Heart right ventricle (tissue), 16 donors: ENCODE data around the gene VIL1. TPM values are rescaled to one million over a fixed set of nuclear protein-coding genes. Genes with fewer than 3 reads are reported as not detected.

ENCODE experiments used
- ATAC-seq, 8 donors: fragments of 200-7000 bp; cut with Tn5 transposase; one replicate each; pipeline ENCODE4 v1.9.1; 2020; ENCODE audit warnings: mild to moderate bottlenecking in 8 of 8, moderate library complexity in 8 of 8, moderate number of reproducible peaks in 1 of 8
- DNase-seq, 2 donors: peaks; one replicate each; pipeline ENCODE4 v3.0.0-alpha.2; 2020
- H3K27ac ChIP-seq, 10 donors: fragments of 200-600 bp; sonication (generic) in 2 of 10; one replicate each; pipeline versions ENCODE4 v1.5.0 to v1.8.0; 2020 to 2022; ENCODE audit warnings: mild to moderate bottlenecking in 3 of 10
- H3K27me3 ChIP-seq, 7 donors: fragments of 200-600 bp; one replicate each; pipeline ENCODE4 v1.8.0; 2021 to 2022; ENCODE audit warnings: mild to moderate bottlenecking in 2 of 7
- H3K36me3 ChIP-seq, 9 donors: fragments of 200-600 bp; sonication (generic) in 1 of 9; one replicate each; pipeline versions ENCODE4 v1.5.0 to v1.8.0; 2020 to 2022; ENCODE audit warnings: mild to moderate bottlenecking in 2 of 9
- H3K4me1 ChIP-seq, 9 donors: fragments of 200-600 bp; sonication (generic) in 1 of 9; one replicate each; pipeline versions ENCODE4 v1.5.0 to v1.8.0; 2020 to 2022; ENCODE audit warnings: mild to moderate bottlenecking in 4 of 9
- H3K4me3 ChIP-seq, 10 donors: fragments of 200-600 bp; sonication (generic) in 2 of 10; one replicate each; pipeline versions ENCODE4 v1.5.0 to v1.8.0; 2020 to 2022; ENCODE audit warnings: mild to moderate bottlenecking in 7 of 10, moderate library complexity in 2 of 10
- H3K9me3 ChIP-seq, 11 donors: fragments of 200-600 bp in 10 of 11; sonication (generic) in 2 of 11; one replicate each; pipeline versions ENCODE4 v1.5.0 to v1.8.0; 2013 to 2022; ENCODE audit warnings: mild to moderate bottlenecking in 2 of 11, control low read depth in 1 of 11, moderate library complexity in 1 of 11
- WGBS, 2 donors: extraction: QIAGEN DNeasy Blood & Tissue Kit; methylation state at CpG; one replicate each; pipeline ENCODE4 v1.1.7; 2013; ENCODE audit warnings: inconsistent platforms in 1 of 2; 5-methylcytosine and 5-hydroxymethylcytosine counted together
- intact Hi-C, 10 donors: fragments of 100-400 bp; cut with DNase I; formaldehyde crosslinking; loops; one replicate each; pipeline versions ENCODE4 v1.11.1 to v1.14.2; 2022
- polyA plus RNA-seq, 2 donors: library from polyadenylated mRNA; stranded (reverse); fragments of 200-250 nt; gene quantifications; one replicate each; pipeline ENCODE4 v1.2.3, GENCODE V29; 2013
- total RNA-seq, 10 donors: library from RNA; stranded (reverse); fragmentation: NEBNext Ultra II Directional in 3 of 10; extraction: Animal tissue kit (Norgen Biotek cat#: 25700) in 3 of 10; gene quantifications; one replicate each; pipeline versions ENCODE4 v1.2.1 to v1.2.4, GENCODE V29; 2021 to 2023
- TF ChIP-seq, protein P1 (sequence below), 9 donors: fragments of 200-600 bp; sonication (generic) in 2 of 9; IDR thresholded peaks; one replicate each; pipeline versions ENCODE4 v1.5.0 to v1.8.0; 2021 to 2022; ENCODE audit warnings: antibody characterized with exemption in 9 of 9, mild to moderate bottlenecking in 5 of 9, moderate library complexity in 1 of 9
- donor health status: Arrhythmogenic right ventricular cardiomyopathy.
- donor health status: ischemic (EF 13 %, LVEDD 7.1; RV severe dilation, severe dysfunction).
- donor health status: healthy with polysubstance abuse.
- donor health status: DM: no; HTN: yes; CAD: no.
- donor health status: DM: no; HTN: no; CAD: no.
- donor health status: ischemic (EF 25% LVEDD 6.9; RV normal size, moderate dysfunction).
- donor health status: ischemic (EF 25% LVEDD 5.7; RV mildly dilated, moderate dysfunction).
- donor health status: healthy.
- donor health status: DM: yes; HTN: yes; CAD: no.
- donor health status: Ischemic cardiomyopathy.
- donor health status: ischemic (EF 35%, LVEDD 5.7; RV mildly dilated, moderate dysfunction).
- donor health status: nonischemic (EF 11% LVEDD 7.7; RV severe dilation, severe dysfunction).
- donor health status: DM: yes; HTN: yes; CAD: no.
- donor health status: PGD.
- donor health status: ischemic (EF 29% LVEDD 5.4; RV normal size, mild dysfunction).
- donor health status: nonischemic (EF 23%, LVEDD 6.1; RV moderate dilation, normal function).

Gene VIL1
- total and polyA plus RNA-seq, 12 donors = 0.06 TPM; not detected in 11

DNA sequence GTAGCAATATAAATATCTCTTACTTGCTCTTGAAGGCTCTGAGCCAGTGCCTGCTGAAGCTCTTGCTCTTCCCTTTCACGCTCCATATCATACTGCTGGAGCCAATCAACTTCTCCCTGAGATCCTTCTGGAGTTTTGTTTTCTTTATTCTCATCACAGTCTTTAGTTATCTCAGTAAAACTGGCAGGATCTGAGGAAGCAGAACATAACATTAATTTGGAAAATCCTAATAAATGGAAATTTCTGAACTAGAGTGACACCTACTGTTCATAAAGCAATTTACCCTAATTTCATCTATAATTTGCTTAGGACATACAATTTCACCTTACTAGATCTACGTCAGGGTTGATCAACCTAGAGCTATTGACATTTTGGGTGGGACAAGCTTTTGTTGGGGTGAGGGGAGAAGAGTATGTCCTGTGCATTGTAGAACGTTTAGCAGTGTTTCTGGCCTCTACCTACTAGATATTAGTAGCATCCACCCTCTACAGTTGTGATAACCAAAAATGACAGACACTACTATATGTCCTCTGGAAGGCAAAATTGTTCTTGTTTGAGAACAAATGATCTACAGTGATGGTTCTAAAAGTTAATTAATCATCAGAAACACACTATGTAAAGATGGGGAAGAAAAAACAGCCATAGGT is 47.2 kb downstream of the VIL1 start:
- TF ChIP-seq, protein P1, sequence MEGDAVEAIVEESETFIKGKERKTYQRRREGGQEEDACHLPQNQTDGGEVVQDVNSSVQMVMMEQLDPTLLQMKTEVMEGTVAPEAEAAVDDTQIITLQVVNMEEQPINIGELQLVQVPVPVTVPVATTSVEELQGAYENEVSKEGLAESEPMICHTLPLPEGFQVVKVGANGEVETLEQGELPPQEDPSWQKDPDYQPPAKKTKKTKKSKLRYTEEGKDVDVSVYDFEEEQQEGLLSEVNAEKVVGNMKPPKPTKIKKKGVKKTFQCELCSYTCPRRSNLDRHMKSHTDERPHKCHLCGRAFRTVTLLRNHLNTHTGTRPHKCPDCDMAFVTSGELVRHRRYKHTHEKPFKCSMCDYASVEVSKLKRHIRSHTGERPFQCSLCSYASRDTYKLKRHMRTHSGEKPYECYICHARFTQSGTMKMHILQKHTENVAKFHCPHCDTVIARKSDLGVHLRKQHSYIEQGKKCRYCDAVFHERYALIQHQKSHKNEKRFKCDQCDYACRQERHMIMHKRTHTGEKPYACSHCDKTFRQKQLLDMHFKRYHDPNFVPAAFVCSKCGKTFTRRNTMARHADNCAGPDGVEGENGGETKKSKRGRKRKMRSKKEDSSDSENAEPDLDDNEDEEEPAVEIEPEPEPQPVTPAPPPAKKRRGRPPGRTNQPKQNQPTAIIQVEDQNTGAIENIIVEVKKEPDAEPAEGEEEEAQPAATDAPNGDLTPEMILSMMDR (IDR thresholded peaks at IDR 0.05) = peak in 8 of 9 donors; percentile 30 to 68 (median 60)
- no peaks in the 10 kb centered on the region for H3K27me3 ChIP-seq
- H3K36me3 ChIP-seq = peaks cover 0 to 72% (median 9%) of the 10 kb centered on the region in 9 donors
- ATAC-seq (peak in 3 of 8 donors; percentile 37 to 53 (median 44)), DNase-seq (no peak)
- H3K27ac ChIP-seq = no peak overlapping the region
- no peak overlapping the region for H3K4me3 ChIP-seq
- H3K9me3 ChIP-seq = no peaks in the 10 kb centered on the region
- WGBS, 2 donors = 36 to 39% methylated on average over 3 of the region's 3 CpGs
- intact Hi-C loops = loop anchor here in 9 of 10 donors (1.0 to 10.0 kb wide), 9 partner anchors 59 to 281 kb away; partner anchors contain the start of genes TMBIM1 (in 3 of the 9), AAMP (in 1 of the 9) and PNKD (in 1 of the 9)
- peaks cover 0 to 9% (median 0%) of the 10 kb centered on the region in 9 donors for H3K4me1 ChIP-seq

DNA sequence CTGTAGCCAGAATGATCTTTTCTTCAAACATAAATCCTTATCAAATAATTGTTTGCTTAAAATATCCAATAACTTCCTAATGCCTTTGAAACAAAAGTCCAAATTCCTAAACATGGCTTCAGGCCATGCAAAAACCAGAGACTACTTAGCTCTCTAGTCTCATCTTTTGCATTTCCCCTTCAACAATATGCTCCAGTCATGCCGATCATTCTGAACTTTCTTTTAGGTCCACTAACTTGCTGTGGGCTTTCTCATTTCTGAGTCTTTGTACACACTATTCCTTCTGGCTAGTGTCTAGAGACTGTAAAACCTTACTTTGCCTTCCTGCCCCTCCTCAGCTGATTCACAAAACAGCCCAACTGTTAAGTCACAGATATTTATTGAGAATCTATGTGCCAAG is 51.5 kb downstream of the VIL1 start:
- TF ChIP-seq, protein P1 (IDR thresholded peaks at IDR 0.05) = no peak
- WGBS, 2 donors = 0% methylated on average over 1 of the region's 1 CpG
- Histone ChIP-seq H3K27me3 (no peaks in the 10 kb centered on the region), H3K4me3 (no peak overlapping the region), H3K36me3 (peaks cover 0 to 74% (median 12%) of the 10 kb centered on the region in 9 donors), H3K27ac (peak overlapping the region in 1 of 10 donors; percentile 28), H3K9me3 (no peaks in the 10 kb centered on the region), H3K4me1 (peaks cover 0 to 29% (median 0%) of the 10 kb centered on the region in 9 donors)
- intact Hi-C loops = no loop called here
- ATAC-seq (no peak), DNase-seq (no peak)

- intact Hi-C loops = no loop called here
- Histone ChIP-seq H3K27ac (peak overlapping the region in 1 of 10 donors; percentile 28), H3K27me3 (no peaks in the 10 kb centered on the region), H3K4me3 (no peak overlapping the region), H3K4me1 (peaks cover 0 to 26% (median 0%) of the 10 kb centered on the region in 9 donors), H3K9me3 (no peaks in the 10 kb centered on the region), H3K36me3 (peaks cover 0 to 76% (median 12%) of the 10 kb centered on the region in 9 donors)
- DNase-seq = no peak
- TF ChIP-seq, protein P1 (IDR thresholded peaks at IDR 0.05) = no peak
- no peak for ATAC-seq
- 83 to 89% methylated on average over 2 of the region's 2 CpGs for WGBS, 2 donors
Measured at GRCh38 chr2:218471036-218471435, 52.1 kb downstream of the VIL1 start.

DNA sequence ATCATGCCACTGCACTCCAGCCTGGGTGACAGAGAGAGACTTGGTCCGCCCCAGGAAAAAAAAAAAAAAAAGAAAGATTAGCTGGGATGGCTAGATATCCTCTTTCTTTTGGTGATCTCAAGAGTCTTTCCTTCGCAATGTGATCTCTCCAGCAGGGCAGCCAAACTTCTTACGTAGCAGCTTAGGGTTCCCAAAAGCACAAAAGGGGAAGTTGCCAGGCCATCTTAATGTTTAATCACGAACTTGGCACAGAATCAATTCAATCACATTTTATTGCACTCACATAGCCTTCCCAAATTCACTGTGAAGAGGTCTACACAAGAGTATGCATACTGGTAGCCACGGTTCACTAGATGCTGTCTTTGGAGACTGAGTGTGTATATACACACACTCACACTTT is 53.1 kb downstream of the VIL1 start:
- peak in 1 of 2 donors; percentile 4 for DNase-seq
- H3K4me3 ChIP-seq = no peak overlapping the region
- TF ChIP-seq, protein P1 (IDR thresholded peaks at IDR 0.05) = no peak
- intact Hi-C loops = no loop called here
- WGBS, 2 donors = 79 to 85% methylated on average over 5 of the region's 5 CpGs
- no peaks in the 10 kb centered on the region for H3K9me3 ChIP-seq
- peak overlapping the region in 1 of 10 donors; percentile 28 for H3K27ac ChIP-seq
- H3K27me3 ChIP-seq = no peaks in the 10 kb centered on the region
- peaks cover 0 to 26% (median 0%) of the 10 kb centered on the region in 9 donors for H3K4me1 ChIP-seq
- peak in 4 of 8 donors; percentile 37 to 52 (median 40) for ATAC-seq
- H3K36me3 ChIP-seq = peaks cover 0 to 86% (median 16%) of the 10 kb centered on the region in 9 donors
